Activated T-helper 17 cell treated with anti-CD3 and anti-CD28 coated beads, Interleukin-2, amount 50 U/mL, for 72 hours (primary cell): Measurements from ENCODE around the gene KRTAP10-10. TPM values are rescaled to one million over a fixed set of nuclear protein-coding genes. Genes with fewer than 3 reads are reported as not detected.
"Not testable (repeated sequence)": the region's sequence is repeated elsewhere in the genome, so short reads cannot be mapped to it uniquely, and the experiment has no call there.

Experiments
- ATAC-seq: fragments of 150-1000 bp; cut with Tn5 transposase; replicated peaks from 2 replicates; pipeline ENCODE4 v1.10.0; 2021; ENCODE audit warnings: mild to moderate bottlenecking, moderate library complexity
- H3K27ac Mint-ChIP-seq: one replicate; pipeline ENCODE4 v1.8.0; 2022; ENCODE audit warnings: mixed read lengths
- H3K27me3 Mint-ChIP-seq: one replicate; pipeline ENCODE4 v1.8.0; 2022; ENCODE audit warnings: mixed read lengths
- H3K36me3 Mint-ChIP-seq: one replicate; pipeline ENCODE4 v1.8.0; 2022; ENCODE audit warnings: low read depth, mild to moderate bottlenecking, mixed read lengths
- H3K4me1 Mint-ChIP-seq: one replicate; pipeline ENCODE4 v1.8.0; 2022; ENCODE audit warnings: mixed read lengths
- H3K4me3 Mint-ChIP-seq: one replicate; pipeline ENCODE4 v1.8.0; 2022; ENCODE audit warnings: mild to moderate bottlenecking, mixed read lengths
- H3K9me3 Mint-ChIP-seq: one replicate; pipeline ENCODE4 v1.8.0; 2022; ENCODE audit warnings: mixed read lengths
- total RNA-seq, 2 donors: library from RNA; stranded (reverse); gene quantifications; one replicate each; pipeline ENCODE4 v1.2.3, GENCODE V29; 2022

KRTAP10-10 gene
- total RNA-seq, 2 donors from 2014 or later: not detected

GRCh38 chr21:44661567-44661966 lies 24.4 kb downstream of the KRTAP10-10 start:
- Mint-ChIP-seq H3K9me3 (peaks cover 11% of the 10 kb centered on the region), H3K4me1 (peaks cover 19% of the 10 kb centered on the region)
- H3K27me3 Mint-ChIP-seq, H3K36me3 Mint-ChIP-seq, H3K4me3 Mint-ChIP-seq, H3K27ac Mint-ChIP-seq, ATAC-seq: not testable (repeated sequence)

- peaks cover 13% of the 10 kb centered on the region for H3K9me3 Mint-ChIP-seq
- no peaks in the 10 kb centered on the region for H3K27me3 Mint-ChIP-seq
- ATAC-seq: no peak
- no peak overlapping the region for H3K4me3 Mint-ChIP-seq
- no peaks in the 10 kb centered on the region for H3K36me3 Mint-ChIP-seq
- H3K27ac Mint-ChIP-seq: no peak overlapping the region
- H3K4me1 Mint-ChIP-seq: no peaks in the 10 kb centered on the region
These were observed 27.5 kb downstream of the KRTAP10-10 start for GRCh38 chr21:44664691-44665090.

GRCh38 chr21:44666401-44667320 lies 29.5 kb downstream of the KRTAP10-10 start, which contains the start of gene KRTAP12-2:
KRTAP12-2 (minus strand) TSS chr21:44666927; CDS start chr21:44666886, 41 bp downstream.
- Mint-ChIP-seq H3K9me3 (peaks cover 13% of the 10 kb centered on the region), H3K27me3 (no peaks in the 10 kb centered on the region), H3K4me3 (no peak within 1 kb of the TSS), H3K4me1 (no peaks in the 10 kb centered on the region), H3K27ac (no peak within 1 kb of the TSS), H3K36me3 (no peaks in the 10 kb centered on the region)
- no peak for ATAC-seq

GRCh38 chr21:44667612-44668011 lies 30.5 kb downstream of the KRTAP10-10 start:
- H3K4me1 Mint-ChIP-seq: no peaks in the 10 kb centered on the region
- no peak for ATAC-seq
- no peak overlapping the region for H3K4me3 Mint-ChIP-seq
- no peak overlapping the region for H3K27ac Mint-ChIP-seq
- peaks cover 9% of the 10 kb centered on the region for H3K9me3 Mint-ChIP-seq
- no peaks in the 10 kb centered on the region for H3K27me3 Mint-ChIP-seq
- no peaks in the 10 kb centered on the region for H3K36me3 Mint-ChIP-seq

GRCh38 chr21:44670642-44671432 lies 33.7 kb downstream of the KRTAP10-10 start:
- peaks cover 11% of the 10 kb centered on the region for H3K9me3 Mint-ChIP-seq
- H3K4me1 Mint-ChIP-seq: no peaks in the 10 kb centered on the region
- H3K4me3 Mint-ChIP-seq: no peak overlapping the region
- H3K36me3 Mint-ChIP-seq: no peaks in the 10 kb centered on the region
- H3K27ac Mint-ChIP-seq: no peak overlapping the region
- no peak for ATAC-seq
- no peaks in the 10 kb centered on the region for H3K27me3 Mint-ChIP-seq

- no peak for ATAC-seq
- H3K27ac Mint-ChIP-seq: no peak overlapping the region
- peaks cover 11% of the 10 kb centered on the region for H3K9me3 Mint-ChIP-seq
- H3K4me3 Mint-ChIP-seq: no peak overlapping the region
- no peaks in the 10 kb centered on the region for H3K27me3 Mint-ChIP-seq
- no peaks in the 10 kb centered on the region for H3K36me3 Mint-ChIP-seq
- no peaks in the 10 kb centered on the region for H3K4me1 Mint-ChIP-seq
These were observed 34.8 kb downstream of the KRTAP10-10 start for GRCh38 chr21:44671911-44672310.

GRCh38 chr21:44677881-44678280 lies 40.7 kb downstream of the KRTAP10-10 start:
- Mint-ChIP-seq H3K36me3 (no peaks in the 10 kb centered on the region), H3K27me3 (no peaks in the 10 kb centered on the region), H3K27ac (no peak overlapping the region), H3K4me1 (no peaks in the 10 kb centered on the region), H3K9me3 (peaks cover 3% of the 10 kb centered on the region), H3K4me3 (no peak overlapping the region)
- ATAC-seq: no peak

- Mint-ChIP-seq H3K9me3 (no peaks in the 10 kb centered on the region), H3K36me3 (no peaks in the 10 kb centered on the region), H3K27me3 (peaks cover 6% of the 10 kb centered on the region), H3K27ac (no peak overlapping the region), H3K4me1 (peaks cover 7% of the 10 kb centered on the region), H3K4me3 (no peak overlapping the region)
- no peak for ATAC-seq
These were observed 44.0 kb downstream of the KRTAP10-10 start for GRCh38 chr21:44681152-44681551.

GRCh38 chr21:44681861-44682579 lies 44.9 kb downstream of the KRTAP10-10 start, which contains the start of gene KRTAP12-1:
KRTAP12-1 (minus strand) TSS chr21:44682163; CDS start chr21:44682123, 40 bp downstream.
- H3K27ac Mint-ChIP-seq: no peak within 1 kb of the TSS
- no peak within 1 kb of the TSS for H3K4me3 Mint-ChIP-seq
- H3K36me3 Mint-ChIP-seq: no peaks in the 10 kb centered on the region
- no peaks in the 10 kb centered on the region for H3K9me3 Mint-ChIP-seq
- no peak for ATAC-seq
- peaks cover 7% of the 10 kb centered on the region for H3K4me1 Mint-ChIP-seq
- H3K27me3 Mint-ChIP-seq: peaks cover 10% of the 10 kb centered on the region

GRCh38 chr21:44682580-44683151 lies 45.5 kb downstream of the KRTAP10-10 start:
- H3K4me1 Mint-ChIP-seq: peaks cover 7% of the 10 kb centered on the region
- H3K4me3 Mint-ChIP-seq: no peak overlapping the region
- no peak for ATAC-seq

GRCh38 chr21:44684077-44684476 lies 46.9 kb downstream of the KRTAP10-10 start:
- no peaks in the 10 kb centered on the region for H3K36me3 Mint-ChIP-seq
- peaks cover 7% of the 10 kb centered on the region for H3K4me1 Mint-ChIP-seq
- no peaks in the 10 kb centered on the region for H3K9me3 Mint-ChIP-seq
- no peak overlapping the region for H3K4me3 Mint-ChIP-seq
- H3K27ac Mint-ChIP-seq: no peak overlapping the region
- ATAC-seq: no peak
- H3K27me3 Mint-ChIP-seq: peaks cover 10% of the 10 kb centered on the region

More at GRCh38 chr21:44682580-44683151, 45.5 kb downstream of the KRTAP10-10 start:
- no peaks in the 10 kb centered on the region for H3K9me3 Mint-ChIP-seq
- H3K36me3 Mint-ChIP-seq: no peaks in the 10 kb centered on the region
- H3K27me3 Mint-ChIP-seq: peaks cover 10% of the 10 kb centered on the region
- H3K27ac Mint-ChIP-seq: no peak overlapping the region

- H3K27me3 Mint-ChIP-seq: peaks cover 10% of the 10 kb centered on the region
- no peak overlapping the region for H3K4me3 Mint-ChIP-seq
- no peak for ATAC-seq
- H3K4me1 Mint-ChIP-seq: peaks cover 7% of the 10 kb centered on the region
- no peak overlapping the region for H3K27ac Mint-ChIP-seq
- H3K36me3 Mint-ChIP-seq: no peaks in the 10 kb centered on the region
- no peaks in the 10 kb centered on the region for H3K9me3 Mint-ChIP-seq
These were observed 47.3 kb downstream of the KRTAP10-10 start for GRCh38 chr21:44684483-44684882.

- not testable (repeated sequence) for H3K4me3 Mint-ChIP-seq, H3K9me3 Mint-ChIP-seq, ATAC-seq, H3K36me3 Mint-ChIP-seq, H3K27ac Mint-ChIP-seq, H3K4me1 Mint-ChIP-seq
- peaks cover 10% of the 10 kb centered on the region for H3K27me3 Mint-ChIP-seq
These were observed 47.9 kb downstream of the KRTAP10-10 start for GRCh38 chr21:44685050-44685449.
